K562 (cell line): ENCODE data around the gene KCTD11. TPM values are rescaled to one million over a fixed set of nuclear protein-coding genes. Genes with fewer than 3 reads are reported as not detected.

Experiments
- BRCA1 ChIP-seq, 2 experiments: fragments of 450-650 bp in 1 of 2; sonication (generic) in 1 of 2; formaldehyde crosslinking in 1 of 2; IDR thresholded peaks; 2 replicates each; pipeline versions ENCODE4 v1.5.0 to v1.6.1; 2017 to 2020; ENCODE audit warnings: mild to moderate bottlenecking in 1 of 2, missing genetic modification reagents in 1 of 2
- CREB1 ChIP-seq, 2 experiments: sonication (generic) in 1 of 2; formaldehyde crosslinking in 1 of 2; IDR thresholded peaks; 2 replicates each; pipeline versions ENCODE4 v1.6.1 to v1.8.0; 2012 to 2022; ENCODE audit warnings: inconsistent platforms in 1 of 2, mild to moderate bottlenecking in 1 of 2, missing genetic modification reagents in 1 of 2, moderate library complexity in 1 of 2
- DPF2 ChIP-seq: fragments of 450-650 bp; IDR thresholded peaks from 2 replicates; pipeline ENCODE4 v1.6.1; 2016
- ELF2 ChIP-seq: fragments of 250-450 bp; sonication (Bioruptor Pico); IDR thresholded peaks from 2 replicates; pipeline ENCODE4 v1.5.0; 2021; ENCODE audit warnings: mild to moderate bottlenecking
- ELF4 ChIP-seq: fragments of 450-650 bp; formaldehyde crosslinking; IDR thresholded peaks from 2 replicates; pipeline ENCODE4 v1.4.0; 2022; ENCODE audit warnings: missing genetic modification characterization
- FOXK2 ChIP-seq, 2 experiments: fragments of 450-650 bp; IDR thresholded peaks in 1 of 2; conservative IDR thresholded peaks in 1 of 2; 2 replicates each; pipeline ENCODE4 v1.6.1; 2016; ENCODE audit warnings: low read depth in 2 of 2, mild to moderate bottlenecking in 1 of 2
- KLF10 ChIP-seq: fragments of 250-450 bp; sonication (Bioruptor Pico); IDR thresholded peaks from 2 replicates; pipeline ENCODE4 v1.6.1; 2021; ENCODE audit warnings: matching md5 sums
- KLF16 ChIP-seq: IDR thresholded peaks from 2 replicates; pipeline ENCODE4 v1.6.1; 2016; ENCODE audit warnings: antibody characterized with exemption
- MTA2 ChIP-seq: fragments of 450-650 bp; IDR thresholded peaks from 2 replicates; pipeline ENCODE4 v1.6.1; 2016; ENCODE audit warnings: low read depth
- NELFE ChIP-seq: IDR thresholded peaks from 2 replicates; pipeline ENCODE4 v1.6.1; 2011; ENCODE audit warnings: mild to moderate bottlenecking; ENCODE audit not compliant: insufficient read depth, insufficient read length
- NFIC ChIP-seq: fragments of 450-650 bp; IDR thresholded peaks from 2 replicates; pipeline ENCODE4 v1.6.1; 2017; ENCODE audit warnings: mild to moderate bottlenecking, inconsistent platforms
- NR2C1 ChIP-seq, 2 experiments: fragments of 450-650 bp; IDR thresholded peaks; 2 replicates each; pipeline ENCODE4 v1.6.1; 2017; ENCODE audit warnings: mild to moderate bottlenecking in 2 of 2, antibody characterized with exemption in 1 of 2, inconsistent platforms in 1 of 2, missing compliant biosample characterization in 1 of 2, missing genetic modification characterization in 1 of 2
- NR2F6 ChIP-seq: fragments of 450-650 bp; formaldehyde crosslinking; IDR thresholded peaks from 2 replicates; pipeline ENCODE4 v1.4.0; 2020; ENCODE audit warnings: mild to moderate bottlenecking
- RBM22 ChIP-seq: fragments of 200-400 bp; formaldehyde crosslinking; IDR thresholded peaks from 2 replicates; pipeline ENCODE4 v1.6.1; 2018; ENCODE audit warnings: low read length, low read depth; ENCODE audit not compliant: poor library complexity, severe bottlenecking
- SMAD1 ChIP-seq: fragments of 150-350 bp; IDR thresholded peaks from 2 replicates; pipeline ENCODE4 v1.6.1; 2014; ENCODE audit warnings: low read length, low read depth; ENCODE audit not compliant: partially characterized antibody
- ZBED1 ChIP-seq: IDR thresholded peaks from 2 replicates; pipeline ENCODE4 v1.6.1; 2014
- ZNF253 ChIP-seq: fragments of 250-450 bp; sonication (Bioruptor Pico); conservative IDR thresholded peaks from 2 replicates; pipeline ENCODE4 v1.6.1; 2021; ENCODE audit warnings: mild to moderate bottlenecking
- polyA plus RNA-seq, 8 experiments: library from polyadenylated mRNA; depleted of rRNA in 4 of 8; stranded (reverse) in 5 of 8; unstranded in 3 of 8; fragments of >200 nt; fragmentation: Nextera tagmentation in 2 of 8; fragmentation: Illumina TruSeq in 1 of 8; extraction: Ambion mirVana in 2 of 8; extraction: Trizol in 1 of 8; gene quantifications; 2 replicates each; pipeline versions ENCODE4 v1.2.1 to v1.2.3, GENCODE V29; 2011 to 2014; ENCODE audit warnings: inconsistent platforms in 1 of 8, missing spikeins in 1 of 8
- total RNA-seq, 7 experiments: library from RNA; depleted of rRNA in 6 of 7; stranded (reverse); fragments of >200 nt in 6 of 7; fragmentation: Illumina TruSeq in 2 of 7; extraction: Trizol in 2 of 7; gene quantifications; 2 replicates each; pipeline versions ENCODE4 v1.2.1 to v1.2.3, GENCODE V29; 2011 to 2021; ENCODE audit warnings: low replicate concordance in 1 of 7
- TF ChIP-seq, protein P1 (sequence below): fragments of 450-650 bp; formaldehyde crosslinking; IDR thresholded peaks from 2 replicates; pipeline ENCODE4 v1.4.0; 2022; ENCODE audit warnings: missing genetic modification characterization
- TF ChIP-seq, protein P2 (sequence below), 2 experiments: fragments of 200-800 bp in 1 of 2; sonication (Bioruptor generic) in 1 of 2; sonication (generic) in 1 of 2; formaldehyde crosslinking in 1 of 2; IDR thresholded peaks in 1 of 2; conservative IDR thresholded peaks in 1 of 2; 2 replicates each; pipeline versions ENCODE4 v1.5.0 to v1.6.1; 2016 to 2020; ENCODE audit warnings: missing compliant biosample characterization in 1 of 2, missing genetic modification characterization in 1 of 2, missing genetic modification reagents in 1 of 2
- TF ChIP-seq, protein P3 (sequence below): fragments of 250-450 bp; sonication (Bioruptor Pico); IDR thresholded peaks from 2 replicates; pipeline ENCODE4 v1.5.0; 2020; ENCODE audit warnings: mild to moderate bottlenecking, borderline replicate concordance
- TF ChIP-seq, protein P4 (sequence below): fragments of 250-450 bp; sonication (Bioruptor Pico); IDR thresholded peaks from 2 replicates; pipeline ENCODE4 v1.4.0; 2020; ENCODE audit warnings: borderline replicate concordance

KCTD11 gene
- total and polyA plus RNA-seq, 9 of the 15 experiments (the other 6 are each of a cell fraction or from before 2014, with no cell fraction given): 0.01 to 3.2 (median 2.5) TPM; not detected in 1

DNA sequence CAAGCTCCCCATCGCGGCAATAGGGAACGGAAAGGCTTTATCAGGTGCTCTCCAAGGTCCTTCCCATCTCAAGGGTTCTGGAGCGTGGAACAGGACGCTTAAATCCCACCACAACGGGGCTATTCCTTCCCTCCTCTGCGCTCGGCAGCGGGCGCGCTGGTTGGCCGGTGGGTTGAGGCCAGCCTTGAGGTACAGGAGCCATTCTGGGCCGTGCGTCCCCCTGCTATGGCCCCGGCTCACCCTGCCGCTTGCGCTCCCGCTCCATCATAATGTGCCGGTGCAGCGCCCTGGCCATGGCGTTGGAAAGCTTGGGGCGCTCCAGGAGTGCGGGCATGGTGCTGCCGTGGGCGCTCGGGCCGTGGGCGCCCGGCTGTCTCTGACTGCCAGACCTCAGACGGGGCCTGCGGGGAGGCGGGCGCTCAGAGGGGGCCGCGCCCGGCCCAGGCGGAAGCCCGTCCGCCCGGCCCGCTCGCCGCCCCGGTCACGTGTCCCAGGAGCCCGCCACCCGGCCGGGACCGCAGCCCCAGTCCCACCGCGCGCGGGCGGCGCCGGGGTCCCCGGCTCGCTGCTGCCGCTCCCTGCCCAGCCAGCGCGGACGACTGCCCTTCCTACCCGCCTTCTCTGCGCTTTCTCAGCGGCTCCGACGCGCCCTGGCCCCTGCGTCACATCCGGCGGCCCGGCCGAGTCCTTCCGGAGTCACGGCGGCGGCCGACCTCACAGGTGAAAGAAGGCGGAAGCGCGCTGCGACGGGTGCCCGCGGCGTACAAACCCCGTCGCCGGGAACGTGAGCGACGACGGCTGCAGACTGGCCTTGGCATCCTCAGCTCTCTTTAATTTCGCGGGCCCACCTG lies 37.0 kb upstream of the KCTD11 start, which contains the start of gene GPS2 (continued):
- TF ChIP-seq MTA2: peak; percentile 55; the same call in 1 of the 2 replicates
- TF ChIP-seq KLF16: 0 out of 2 replicates have a peak, but pooled peaks have one; percentile 3
- no peak for TF ChIP-seq DPF2
- TF ChIP-seq RBM22: peak; percentile 84
- TF ChIP-seq ELF2 (CRISPR knock-in tag): peak; percentile 92
- TF ChIP-seq, protein P1, sequence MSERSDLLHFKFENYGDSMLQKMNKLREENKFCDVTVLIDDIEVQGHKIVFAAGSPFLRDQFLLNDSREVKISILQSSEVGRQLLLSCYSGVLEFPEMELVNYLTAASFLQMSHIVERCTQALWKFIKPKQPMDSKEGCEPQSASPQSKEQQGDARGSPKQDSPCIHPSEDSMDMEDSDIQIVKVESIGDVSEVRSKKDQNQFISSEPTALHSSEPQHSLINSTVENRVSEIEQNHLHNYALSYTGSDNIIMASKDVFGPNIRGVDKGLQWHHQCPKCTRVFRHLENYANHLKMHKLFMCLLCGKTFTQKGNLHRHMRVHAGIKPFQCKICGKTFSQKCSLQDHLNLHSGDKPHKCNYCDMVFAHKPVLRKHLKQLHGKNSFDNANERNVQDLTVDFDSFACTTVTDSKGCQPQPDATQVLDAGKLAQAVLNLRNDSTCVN (CRISPR knock-in tag): no peak
- TF ChIP-seq NR2F6 (CRISPR knock-in tag): no peak
- TF ChIP-seq, protein P2, sequence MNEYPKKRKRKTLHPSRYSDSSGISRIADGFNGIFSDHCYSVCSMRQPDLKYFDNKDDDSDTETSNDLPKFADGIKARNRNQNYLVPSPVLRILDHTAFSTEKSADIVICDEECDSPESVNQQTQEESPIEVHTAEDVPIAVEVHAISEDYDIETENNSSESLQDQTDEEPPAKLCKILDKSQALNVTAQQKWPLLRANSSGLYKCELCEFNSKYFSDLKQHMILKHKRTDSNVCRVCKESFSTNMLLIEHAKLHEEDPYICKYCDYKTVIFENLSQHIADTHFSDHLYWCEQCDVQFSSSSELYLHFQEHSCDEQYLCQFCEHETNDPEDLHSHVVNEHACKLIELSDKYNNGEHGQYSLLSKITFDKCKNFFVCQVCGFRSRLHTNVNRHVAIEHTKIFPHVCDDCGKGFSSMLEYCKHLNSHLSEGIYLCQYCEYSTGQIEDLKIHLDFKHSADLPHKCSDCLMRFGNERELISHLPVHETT (CRISPR knock-in tag; conservative IDR thresholded peaks at IDR 0.05 in 1 of 2, IDR thresholded peaks at IDR 0.05 in 1 of 2): peak in 1 of 2 experiments; percentile 97; a peak in 2 of 4 replicates
- peak; percentile 21; the same call in 1 of the 2 replicates for TF ChIP-seq NFIC
- TF ChIP-seq ZNF253: no peak
- no peak for TF ChIP-seq BRCA1 (IDR thresholded peaks at IDR 0.05)
- TF ChIP-seq BRCA1 (CRISPR knock-in tag; IDR thresholded peaks at IDR 0.05): no peak
- TF ChIP-seq, protein P3, sequence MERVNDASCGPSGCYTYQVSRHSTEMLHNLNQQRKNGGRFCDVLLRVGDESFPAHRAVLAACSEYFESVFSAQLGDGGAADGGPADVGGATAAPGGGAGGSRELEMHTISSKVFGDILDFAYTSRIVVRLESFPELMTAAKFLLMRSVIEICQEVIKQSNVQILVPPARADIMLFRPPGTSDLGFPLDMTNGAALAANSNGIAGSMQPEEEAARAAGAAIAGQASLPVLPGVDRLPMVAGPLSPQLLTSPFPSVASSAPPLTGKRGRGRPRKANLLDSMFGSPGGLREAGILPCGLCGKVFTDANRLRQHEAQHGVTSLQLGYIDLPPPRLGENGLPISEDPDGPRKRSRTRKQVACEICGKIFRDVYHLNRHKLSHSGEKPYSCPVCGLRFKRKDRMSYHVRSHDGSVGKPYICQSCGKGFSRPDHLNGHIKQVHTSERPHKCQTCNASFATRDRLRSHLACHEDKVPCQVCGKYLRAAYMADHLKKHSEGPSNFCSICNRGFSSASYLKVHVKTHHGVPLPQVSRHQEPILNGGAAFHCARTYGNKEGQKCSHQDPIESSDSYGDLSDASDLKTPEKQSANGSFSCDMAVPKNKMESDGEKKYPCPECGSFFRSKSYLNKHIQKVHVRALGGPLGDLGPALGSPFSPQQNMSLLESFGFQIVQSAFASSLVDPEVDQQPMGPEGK (CRISPR knock-in tag): no peak
- no peak for TF ChIP-seq KLF10 (CRISPR knock-in tag)
- TF ChIP-seq ELF4 (CRISPR knock-in tag): 0 out of 2 replicates have a peak, but pooled peaks have one; percentile 38
- TF ChIP-seq ZBED1: 0 out of 2 replicates have a peak, but pooled peaks have one; percentile 32
- peak in 1 of 2 experiments; percentile 55; a peak in 1 of 4 replicates for TF ChIP-seq FOXK2 (conservative IDR thresholded peaks at IDR 0.05 in 1 of 2, IDR thresholded peaks at IDR 0.05 in 1 of 2; ENCODE audit: low read depth in 2 of 2)
- TF ChIP-seq NELFE: no peak
- peak; percentile 88 for TF ChIP-seq CREB1 (IDR thresholded peaks at IDR 0.05)
- peak; percentile 95 for TF ChIP-seq CREB1 (CRISPR knock-in tag; IDR thresholded peaks at IDR 0.05)
- no peak for TF ChIP-seq SMAD1
- peak; percentile 98 for TF ChIP-seq NR2C1 (IDR thresholded peaks at IDR 0.05)
- TF ChIP-seq NR2C1 (tag; IDR thresholded peaks at IDR 0.05): peak; percentile 98
- TF ChIP-seq, protein P4, sequence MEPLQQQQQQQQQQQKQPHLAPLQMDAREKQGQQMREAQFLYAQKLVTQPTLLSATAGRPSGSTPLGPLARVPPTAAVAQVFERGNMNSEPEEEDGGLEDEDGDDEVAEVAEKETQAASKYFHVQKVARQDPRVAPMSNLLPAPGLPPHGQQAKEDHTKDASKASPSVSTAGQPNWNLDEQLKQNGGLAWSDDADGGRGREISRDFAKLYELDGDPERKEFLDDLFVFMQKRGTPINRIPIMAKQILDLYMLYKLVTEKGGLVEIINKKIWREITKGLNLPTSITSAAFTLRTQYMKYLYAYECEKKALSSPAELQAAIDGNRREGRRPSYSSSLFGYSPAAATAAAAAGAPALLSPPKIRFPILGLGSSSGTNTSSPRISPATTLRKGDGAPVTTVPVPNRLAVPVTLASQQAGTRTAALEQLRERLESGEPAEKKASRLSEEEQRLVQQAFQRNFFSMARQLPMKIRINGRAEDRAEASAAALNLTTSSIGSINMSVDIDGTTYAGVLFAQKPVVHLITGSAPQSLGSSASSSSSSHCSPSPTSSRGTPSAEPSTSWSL: no peak
